B cell (primary cell): ENCODE data around the gene LIPC.

Experiments used
- CTCF ChIP-seq: fragments of 200-600 bp; IDR thresholded peaks from one replicate; pipeline ENCODE4 v1.8.0; 2022; ENCODE audit warnings: antibody characterized with exemption, mild to moderate bottlenecking
- EZH2 ChIP-seq: IDR thresholded peaks from 2 replicates; pipeline ENCODE4 v1.6.1; 2012; ENCODE audit warnings: borderline replicate concordance, low read depth, mild to moderate bottlenecking, moderate library complexity, low read length; ENCODE audit not compliant: insufficient read depth, poor library complexity, severe bottlenecking

- TF ChIP-seq CTCF (no peak), EZH2 (no peak)
These were observed 24.0 kb upstream of the LIPC start for GRCh38 chr15:58407778-58408177.
